Measurements from ENCODE around the gene MICB. TPM values are rescaled to one million over a fixed set of nuclear protein-coding genes. Genes with fewer than 3 reads are reported as not detected.

Gene MICB
- total and polyA plus RNA-seq, 9 of the 15 experiments (the other 6 are each of a cell fraction or from before 2014, with no cell fraction given), result 13.3 to 34.5 (median 19.8) TPM

DNA sequence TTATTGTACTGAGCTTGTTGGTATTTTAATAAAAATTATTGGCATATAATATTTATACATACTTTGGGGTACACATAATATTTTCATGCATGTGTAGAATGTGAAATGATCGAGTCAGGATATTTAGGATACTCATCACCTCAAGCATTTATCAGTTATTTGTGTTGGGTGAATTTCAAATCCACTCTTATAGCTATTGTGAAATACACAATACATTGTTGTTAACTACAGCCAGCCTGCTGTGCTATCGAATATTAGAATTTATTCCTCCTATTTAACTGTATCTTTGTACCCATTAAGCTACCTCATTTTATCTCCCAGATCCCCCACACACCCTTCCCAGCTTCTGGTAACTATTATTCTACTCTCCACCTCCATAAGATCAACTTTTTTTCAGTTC lies 14.6 kb upstream of the MICB start:
- in situ Hi-C loops (cut with MboI), result no loop called here
- H3K4me1 ChIP-seq (replicated peaks in 1 of 2; ENCODE audit: control insufficient read depth in 2 of 2, insufficient read depth in 2 of 2, low read length in 2 of 2), result 0 out of 5 replicates have a peak, but pooled peaks cover 0 to 3% of the 10 kb centered on the region in 2 experiments
- DNase-seq (ENCODE audit: extremely low read depth in 1 of 4, low spot score in 3 of 4) (no peak), FAIRE-seq (no peak), ATAC-seq (no peak)
- H3K9me3 ChIP-seq (replicated peaks; ENCODE audit: control insufficient read depth, insufficient read depth, low read depth, low read length), result no peaks in the 10 kb centered on the region
- BruUV-seq (replicated peaks), result no TSS peak
- POLR2A ChIA-PET, result interaction anchor here (0.7 to 1.0 kb wide), 2 partner anchors 9 to 251 kb away, joined by 3 read pairs; no protein-coding TSS in a partner anchor
- no peaks in the 10 kb centered on the region for H3K9me1 ChIP-seq (ENCODE audit: control insufficient read depth, insufficient read depth, low read length)
- H3K79me2 ChIP-seq (ENCODE audit: control insufficient read depth, insufficient read depth, low read length), result no peaks in the 10 kb centered on the region
- H3K27ac ChIP-seq (ENCODE audit: extremely low read depth, low read depth, low read length), result no peak overlapping the region
- H3K9ac ChIP-seq (ENCODE audit: insufficient read depth in 1 of 2, low read depth in 2 of 2, low read length in 2 of 2), result no peak overlapping the region
- peaks cover 20 to 25% of the 10 kb centered on the region in 2 experiments; a peak in 4 of 5 replicates for H3K27me3 ChIP-seq (ENCODE audit: control insufficient read depth in 2 of 2, insufficient read depth in 2 of 2, low read length in 2 of 2)
- H3K36me3 ChIP-seq (ENCODE audit: control insufficient read depth, insufficient read depth, low read length), result no peaks in the 10 kb centered on the region
- H3K4me2 ChIP-seq (ENCODE audit: insufficient read depth, low read length), result no peak overlapping the region
- CTCF ChIA-PET (ENCODE audit: low intra/inter-chr PET ratio), result no interaction called here
- H2AFZ ChIP-seq (ENCODE audit: low read depth, low read length), result no peak overlapping the region
- 12% methylated on average over 2 of the region's 2 CpGs for WGBS (ENCODE audit: insufficient coverage, low coverage, missing lambda C conversion rate)
- no peak overlapping the region for H3K4me3 ChIP-seq
- intact Hi-C loops (cut with micrococcal nuclease), result no loop called here
- TF ChIP-seq RFX5 (IDR thresholded peaks at IDR 0.05; ENCODE audit: low read depth, low read length), result no peak
- TF ChIP-seq CEBPB (tag; IDR thresholded peaks at IDR 0.05), result peak; percentile 74
- TF ChIP-seq, protein P1, sequence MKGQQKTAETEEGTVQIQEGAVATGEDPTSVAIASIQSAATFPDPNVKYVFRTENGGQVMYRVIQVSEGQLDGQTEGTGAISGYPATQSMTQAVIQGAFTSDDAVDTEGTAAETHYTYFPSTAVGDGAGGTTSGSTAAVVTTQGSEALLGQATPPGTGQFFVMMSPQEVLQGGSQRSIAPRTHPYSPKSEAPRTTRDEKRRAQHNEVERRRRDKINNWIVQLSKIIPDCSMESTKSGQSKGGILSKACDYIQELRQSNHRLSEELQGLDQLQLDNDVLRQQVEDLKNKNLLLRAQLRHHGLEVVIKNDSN (CRISPR knock-in tag; IDR thresholded peaks at IDR 0.05), result no peak
- no peak for TF ChIP-seq CBX3 (IDR thresholded peaks at IDR 0.05; ENCODE audit: borderline replicate concordance in 1 of 2, low read length in 2 of 2)
- TF ChIP-seq ZBTB17 (CRISPR knock-in tag; IDR thresholded peaks at IDR 0.05), result no peak
- H4K20me1 ChIP-seq (replicated peaks; ENCODE audit: control insufficient read depth, insufficient read depth, low read length), result 0 out of 2 replicates have a peak, but pooled peaks cover 4% of the 10 kb centered on the region

Measured in K562 (cell line).